Measurements from ENCODE around the gene ALPL. TPM values are rescaled to one million over a fixed set of nuclear protein-coding genes. Genes with fewer than 3 reads are reported as not detected.
A peak's percentile ranks its signal among the peaks of the same experiment; 100 is the strongest.

The ALPL gene
- total and polyA plus RNA-seq, 2 of the 4 experiments (the other 2 are of a cell fraction): 0.54 to 2.2 TPM

GRCh38 chr1:21587602-21587953, 78.4 kb downstream of the ALPL start:
- POLR2A ChIA-PET (ENCODE audit: unreplicated experiment): no interaction called here
- H3K27ac ChIP-seq (ENCODE audit: insufficient read depth, low read length): no peak overlapping the region
- in situ Hi-C loops (cut with MboI; ENCODE audit: low sequenced_read_pairs) (loop anchor here (5.0 kb wide), 1 partner anchor 355 kb away; no protein-coding TSS in a partner anchor), dilution Hi-C loops (cut with HindIII; ENCODE audit: low sequenced_read_pairs, unreplicated experiment) (no loop called here), intact Hi-C loops (cut with micrococcal nuclease) (loop anchor here (5.0 kb wide), 1 partner anchor 50 kb away; no protein-coding TSS in a partner anchor)
- H2BK5ac ChIP-seq (ENCODE audit: low read depth, low read length, poor library complexity, severe bottlenecking): no peak overlapping the region
- H4K91ac ChIP-seq (ENCODE audit: insufficient read depth, low read depth, low read length): no peak overlapping the region
- peaks cover 7% of the 10 kb centered on the region for H3K4me1 ChIP-seq (ENCODE audit: control insufficient read depth, insufficient read depth, low read length)
- no peak for DNase-seq
- H4K20me1 ChIP-seq (ENCODE audit: insufficient read depth, low read length): no peaks in the 10 kb centered on the region
- H3K18ac ChIP-seq (ENCODE audit: low read depth, low read length): no peak overlapping the region
- no peak for TF ChIP-seq CEBPB (IDR thresholded peaks at IDR 0.05; ENCODE audit: low read depth, low read length)
- TF ChIP-seq RFX5 (IDR thresholded peaks at IDR 0.05; ENCODE audit: low read depth, low read length): no peak
- no peak for TF ChIP-seq SMC3 (IDR thresholded peaks at IDR 0.05; ENCODE audit: low read depth, low read length)
- TF ChIP-seq BHLHE40 (IDR thresholded peaks at IDR 0.05; ENCODE audit: low read depth, low read length): no peak
- TF ChIP-seq MAFK (IDR thresholded peaks at IDR 0.05; ENCODE audit: low read depth, low read length): no peak
- TF ChIP-seq RCOR1 (IDR thresholded peaks at IDR 0.05; ENCODE audit: insufficient replicate concordance, low read length): no peak
- no peak for TF ChIP-seq NFE2L2 (IDR thresholded peaks at IDR 0.05; ENCODE audit: low read depth, low read length)
- TF ChIP-seq USF2 (IDR thresholded peaks at IDR 0.05; ENCODE audit: low read depth, low read length): no peak
- TF ChIP-seq RAD21 (IDR thresholded peaks at IDR 0.05; ENCODE audit: low read length): no peak
- no peak for TF ChIP-seq FOS (IDR thresholded peaks at IDR 0.05; ENCODE audit: low read depth, low read length)
- TF ChIP-seq, protein P1, sequence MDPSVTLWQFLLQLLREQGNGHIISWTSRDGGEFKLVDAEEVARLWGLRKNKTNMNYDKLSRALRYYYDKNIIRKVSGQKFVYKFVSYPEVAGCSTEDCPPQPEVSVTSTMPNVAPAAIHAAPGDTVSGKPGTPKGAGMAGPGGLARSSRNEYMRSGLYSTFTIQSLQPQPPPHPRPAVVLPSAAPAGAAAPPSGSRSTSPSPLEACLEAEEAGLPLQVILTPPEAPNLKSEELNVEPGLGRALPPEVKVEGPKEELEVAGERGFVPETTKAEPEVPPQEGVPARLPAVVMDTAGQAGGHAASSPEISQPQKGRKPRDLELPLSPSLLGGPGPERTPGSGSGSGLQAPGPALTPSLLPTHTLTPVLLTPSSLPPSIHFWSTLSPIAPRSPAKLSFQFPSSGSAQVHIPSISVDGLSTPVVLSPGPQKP (IDR thresholded peaks at IDR 0.05; ENCODE audit: borderline replicate concordance, low read depth, low read length): no peak
- H2BK120ac ChIP-seq (ENCODE audit: low read depth, low read length): no peak overlapping the region
- H3K23ac ChIP-seq (ENCODE audit: low read depth, low read length): no peak overlapping the region
- ATAC-seq (ENCODE audit: low read depth): no peak
- no peak overlapping the region for H3K4me3 ChIP-seq (ENCODE audit: insufficient read depth, low read depth, low read length)
- no peak overlapping the region for H3K4me2 ChIP-seq (ENCODE audit: low read depth, low read length)
- H2AK5ac ChIP-seq (ENCODE audit: low read depth, low read length): peak overlapping the region; percentile 39; the same call in 1 of the 2 replicates
- H2BK15ac ChIP-seq (ENCODE audit: low read depth, low read length): 0 out of 3 replicates have a peak overlapping the region, but pooled peaks have one; percentile 29
- no peak overlapping the region for H4K5ac ChIP-seq (ENCODE audit: low read depth, low read length)
- H3K9me1 ChIP-seq (ENCODE audit: insufficient read depth, low read length): peaks cover 2% of the 10 kb centered on the region; the same call in 1 of the 2 replicates
- no peak overlapping the region for H3K9ac ChIP-seq (ENCODE audit: low read depth, low read length)
- H3K27me3 ChIP-seq (ENCODE audit: control insufficient read depth, insufficient read depth, low read length): peaks cover 20% of the 10 kb centered on the region; the same call in 1 of the 2 replicates
- no peaks in the 10 kb centered on the region for H3K36me3 ChIP-seq (ENCODE audit: control insufficient read depth, insufficient read depth, low read length)
- no peak overlapping the region for H3K4ac ChIP-seq (ENCODE audit: low read depth, low read length)
- no peak overlapping the region for H2AFZ ChIP-seq (replicated peaks; ENCODE audit: low read length, poor library complexity)
- no peak overlapping the region for H2BK20ac ChIP-seq (ENCODE audit: low read depth, low read length)
- WGBS, 2 experiments (ENCODE audit: extremely low coverage in 2 of 2, insufficient read length in 1 of 2): 94% methylated on average over 2 of the region's 5 CpGs; no CpG with 5 or more reads in 1 of the 2 experiments
- H4K8ac ChIP-seq (ENCODE audit: low read depth in 2 of 2, low read length in 2 of 2): no peak overlapping the region
- H3K9me3 ChIP-seq (ENCODE audit: control insufficient read depth, insufficient read depth, low read length): no peaks in the 10 kb centered on the region
- CTCF ChIA-PET: no interaction called here
- no peak overlapping the region for H3K56ac ChIP-seq (ENCODE audit: extremely low read depth, insufficient read depth, low read length)
- no TSS peak for BruUV-seq (replicated peaks)
- no peak overlapping the region for H3K14ac ChIP-seq (replicated peaks; ENCODE audit: low read depth, low read length)
- H2AK9ac ChIP-seq (replicated peaks; ENCODE audit: low read depth, low read length, poor library complexity): no peak overlapping the region
- no peaks in the 10 kb centered on the region for H3K79me1 ChIP-seq (ENCODE audit: low read depth in 1 of 2, low read length in 2 of 2)

All from IMR-90 (cell line).